NCI-H1105 treated with DMSO at 0.1 percent for 48 hours (cell line): Measurements from ENCODE around the gene GART.

ENCODE experiments used
- DNase-seq: peaks from one replicate; lab custom pipeline; 2025; lab: John Stamatoyannopoulos, UW

GART gene

GRCh38 chr21:33552999-33553598 lies 11.2 kb upstream of the GART start:
- no peak for DNase-seq

GRCh38 chr21:33552093-33552998 lies 10.4 kb upstream of the GART start:
- no peak for DNase-seq

- DNase-seq = no peak
These were observed 9.7 kb upstream of the GART start for GRCh38 chr21:33551664-33552063.

GRCh38 chr21:33550772-33551660 lies 9.1 kb upstream of the GART start:
- no peak for DNase-seq

GRCh38 chr21:33549848-33550771 lies 8.2 kb upstream of the GART start:
- DNase-seq = no peak

- DNase-seq = no peak
These were observed 4.2 kb upstream of the GART start for GRCh38 chr21:33546086-33546485.

GRCh38 chr21:33544451-33545195 lies 2.7 kb upstream of the GART start:
- no peak for DNase-seq

GRCh38 chr21:33543505-33544129 lies 1.7 kb upstream of the GART start:
- DNase-seq = no peak

GRCh38 chr21:33542640-33543504 lies 955 bp upstream of the GART start, which contains the start of gene SON:
Gene SON (plus strand): TSS chr21:33543038. CDS start chr21:33543093, 55 bp downstream.
- DNase-seq = peak; percentile 99

GRCh38 chr21:33541105-33541711 lies 709 bp downstream of the GART start:
- DNase-seq = no peak

- no peak for DNase-seq
These were observed 1.2 kb downstream of the GART start for GRCh38 chr21:33540711-33541104.

GRCh38 chr21:33539616-33540015 lies 2.3 kb downstream of the GART start:
- DNase-seq = no peak

GRCh38 chr21:33537212-33537611 lies 4.7 kb downstream of the GART start:
- DNase-seq = no peak

- DNase-seq = no peak
These were observed 10.9 kb downstream of the GART start for GRCh38 chr21:33531007-33531406.

GRCh38 chr21:33522953-33523349 lies 19.0 kb downstream of the GART start:
- DNase-seq = no peak

- no peak for DNase-seq
These were observed 19.5 kb downstream of the GART start for GRCh38 chr21:33522297-33522952.

- DNase-seq = no peak
These were observed 23.0 kb downstream of the GART start for GRCh38 chr21:33518899-33519298.

- DNase-seq = no peak
These were observed 27.7 kb downstream of the GART start for GRCh38 chr21:33514229-33514628.
